ENCODE measurements around the gene PDZRN4.

GRCh38 chr12:41438854-41439541 is 250.9 kb downstream of the PDZRN4 start:
- TF ChIP-seq CTCF (conservative IDR thresholded peaks at IDR 0.05; ENCODE audit: low read depth, low read length) = no peak; the same call in 1 of the 2 replicates
- TF ChIP-seq EZH2 (IDR thresholded peaks at IDR 0.05; ENCODE audit: borderline replicate concordance, low read depth, low read length, poor library complexity, severe bottlenecking) = no peak
